ENCODE results near the gene MTHFR. TPM values are rescaled to one million over a fixed set of nuclear protein-coding genes. Genes with fewer than 3 reads are reported as not detected.

The MTHFR gene
- total and polyA plus RNA-seq, 2 donors from 2014 or later = 10.6 to 65.5 TPM

DNA sequence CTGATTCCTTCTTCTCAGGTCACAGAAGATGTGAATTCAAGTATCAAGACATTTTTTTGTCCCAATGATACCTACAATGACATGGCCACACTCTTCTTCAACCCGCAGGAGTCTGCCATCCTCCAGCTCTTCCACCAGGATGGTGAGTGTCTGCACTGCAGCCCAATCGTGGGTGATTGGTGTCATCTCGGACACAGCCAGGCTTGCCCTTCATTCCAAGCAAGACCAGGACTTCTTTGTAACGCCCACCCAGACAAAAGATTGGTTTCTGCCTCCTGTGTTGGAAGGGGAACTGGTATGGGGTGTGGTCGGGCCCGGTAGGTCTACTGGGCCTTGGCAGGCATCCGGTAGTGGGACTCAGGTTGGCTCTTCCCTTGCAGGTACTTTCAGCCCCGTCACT, 27.7 kb upstream of the MTHFR start:
- Histone ChIP-seq H3K27me3 (ENCODE audit: control insufficient read depth, insufficient read depth, low read length) (no peaks in the 10 kb centered on the region), H3K36me3 (ENCODE audit: control insufficient read depth in 2 of 3, insufficient read depth in 3 of 3, low read length in 3 of 3) (peaks cover 11 to 62% (median 56%) of the 10 kb centered on the region in 3 donors), H3K9me3 (ENCODE audit: control insufficient read depth in 2 of 3, insufficient read depth in 1 of 3, low read length in 3 of 3) (no peaks in the 10 kb centered on the region), H3K4me3 (ENCODE audit: low read length in 3 of 3) (no peak overlapping the region), H3K4me1 (ENCODE audit: control insufficient read depth in 2 of 3, insufficient read depth in 2 of 3, low read depth in 1 of 3, low read length in 3 of 3) (no peaks in the 10 kb centered on the region), H3K27ac (ENCODE audit: low read depth in 2 of 2, low read length in 2 of 2) (no peak overlapping the region), H3K9ac (ENCODE audit: low read length in 3 of 3) (no peak overlapping the region)
- intact Hi-C loops (cut with DNase I) = no loop called here
- DNase-seq = peak in 1 of 5 donors; percentile 11
- FAIRE-seq = no peak
- TF ChIP-seq CTCF (IDR thresholded peaks at IDR 0.05; ENCODE audit: borderline replicate concordance, extremely low read depth, insufficient read depth) = no peak

DNA sequence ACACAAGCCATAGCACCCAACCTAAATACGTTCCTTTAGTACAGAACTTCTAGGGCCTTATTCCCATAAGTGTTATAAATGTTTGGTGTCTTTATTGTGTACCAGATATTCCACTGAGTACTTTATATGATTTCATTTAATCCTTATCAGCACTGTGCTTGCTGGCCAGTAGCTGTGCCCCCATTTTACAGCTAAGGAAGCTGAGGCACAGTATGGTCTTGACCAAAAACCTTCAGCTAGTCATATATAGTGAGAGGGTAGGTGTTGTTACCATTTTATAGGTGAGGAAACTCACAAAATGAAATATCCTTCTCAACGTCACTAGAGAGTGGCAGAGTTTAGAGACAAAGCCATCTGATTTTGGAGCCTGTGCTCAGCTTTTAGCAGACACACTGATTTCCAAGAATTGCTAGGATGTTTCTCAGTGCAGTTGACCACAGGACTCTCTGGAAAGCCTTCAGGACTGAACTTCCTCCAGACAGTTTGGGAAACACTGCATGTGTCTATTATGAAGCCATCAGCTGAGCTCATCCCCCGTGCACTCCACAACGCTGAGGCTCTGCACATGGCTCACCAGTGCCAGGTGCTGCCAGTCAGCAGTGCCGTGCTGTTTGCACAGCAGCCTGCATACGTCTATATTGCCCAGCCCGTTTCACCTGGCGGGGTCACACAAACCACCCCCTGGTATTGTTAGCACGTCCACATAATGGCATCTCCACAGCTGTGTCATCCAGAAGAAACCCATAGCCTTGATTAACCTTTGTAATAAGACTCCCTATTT, 26.4 kb upstream of the MTHFR start:
- FAIRE-seq = no peak
- no peak overlapping the region for H3K9ac ChIP-seq (ENCODE audit: low read length in 3 of 3)
- peak in 1 of 5 donors; percentile 33 for DNase-seq
- no peaks in the 10 kb centered on the region for H3K4me1 ChIP-seq (ENCODE audit: control insufficient read depth in 2 of 3, insufficient read depth in 2 of 3, low read depth in 1 of 3, low read length in 3 of 3)
- no peak for TF ChIP-seq CTCF (IDR thresholded peaks at IDR 0.05; ENCODE audit: borderline replicate concordance, extremely low read depth, insufficient read depth)
- H3K36me3 ChIP-seq (ENCODE audit: control insufficient read depth in 2 of 3, insufficient read depth in 3 of 3, low read length in 3 of 3) = peaks cover 9 to 63% (median 52%) of the 10 kb centered on the region in 3 donors
- no peak overlapping the region for H3K27ac ChIP-seq (ENCODE audit: low read depth in 2 of 2, low read length in 2 of 2)
- H3K9me3 ChIP-seq (ENCODE audit: control insufficient read depth in 2 of 3, insufficient read depth in 1 of 3, low read length in 3 of 3) = no peaks in the 10 kb centered on the region
- H3K27me3 ChIP-seq (ENCODE audit: control insufficient read depth, insufficient read depth, low read length) = no peaks in the 10 kb centered on the region
- no peak overlapping the region for H3K4me3 ChIP-seq (ENCODE audit: low read length in 3 of 3)
- intact Hi-C loops (cut with DNase I) = no loop called here

- TF ChIP-seq CTCF (IDR thresholded peaks at IDR 0.05; ENCODE audit: borderline replicate concordance, extremely low read depth, insufficient read depth) = no peak
- DNase-seq = peak in 3 of 5 donors; percentile 5 to 24 (median 15)
- FAIRE-seq = no peak
- H3K36me3 ChIP-seq (ENCODE audit: control insufficient read depth in 2 of 3, insufficient read depth in 3 of 3, low read length in 3 of 3) = peaks cover 4 to 75% (median 59%) of the 10 kb centered on the region in 3 donors
- no peak overlapping the region for H3K9ac ChIP-seq (ENCODE audit: low read length in 3 of 3)
- no peaks in the 10 kb centered on the region for H3K9me3 ChIP-seq (ENCODE audit: control insufficient read depth in 2 of 3, insufficient read depth in 1 of 3, low read length in 3 of 3)
- H3K4me1 ChIP-seq (ENCODE audit: control insufficient read depth in 2 of 3, insufficient read depth in 2 of 3, low read depth in 1 of 3, low read length in 3 of 3) = no peaks in the 10 kb centered on the region
- H3K27me3 ChIP-seq (ENCODE audit: control insufficient read depth, insufficient read depth, low read length) = no peaks in the 10 kb centered on the region
- H3K27ac ChIP-seq (ENCODE audit: low read depth in 2 of 2, low read length in 2 of 2) = no peak overlapping the region
- intact Hi-C loops (cut with DNase I) = no loop called here
- H3K4me3 ChIP-seq (ENCODE audit: low read length in 3 of 3) = no peak overlapping the region
Observed at GRCh38 chr1:11828511-11828910, 22.7 kb upstream of the MTHFR start.

Data from kidney (tissue), 14 donors.